ENCODE data around the gene FCN2.

FCN2 gene

GRCh38 chr9:134840511-134840910 is 40.1 kb upstream of the FCN2 start:
- no peak overlapping the region for H3K4me3 ChIP-seq (replicated peaks; ENCODE audit: low read depth, low read length)
- DNase-seq (ENCODE audit: low read depth) = no peak
- TF ChIP-seq CTCF (IDR thresholded peaks at IDR 0.05; ENCODE audit: low read length, missing control alignments) = no peak

GRCh38 chr9:134841180-134841904 is 39.3 kb upstream of the FCN2 start:
- no peak for TF ChIP-seq CTCF (IDR thresholded peaks at IDR 0.05; ENCODE audit: low read length, missing control alignments)
- H3K4me3 ChIP-seq (replicated peaks; ENCODE audit: low read depth, low read length) = no peak overlapping the region
- DNase-seq (ENCODE audit: low read depth) = no peak

- DNase-seq (ENCODE audit: low read depth) = no peak
- no peak overlapping the region for H3K4me3 ChIP-seq (replicated peaks; ENCODE audit: low read depth, low read length)
- TF ChIP-seq CTCF (IDR thresholded peaks at IDR 0.05; ENCODE audit: low read length, missing control alignments) = no peak
Measured at GRCh38 chr9:134842321-134842720, 38.3 kb upstream of the FCN2 start.

GRCh38 chr9:134843740-134844139 is 36.9 kb upstream of the FCN2 start:
- DNase-seq (ENCODE audit: low read depth) = no peak
- H3K4me3 ChIP-seq (replicated peaks; ENCODE audit: low read depth, low read length) = no peak overlapping the region
- TF ChIP-seq CTCF (IDR thresholded peaks at IDR 0.05; ENCODE audit: low read length, missing control alignments) = no peak

GRCh38 chr9:134844821-134845220 is 35.8 kb upstream of the FCN2 start:
- no peak overlapping the region for H3K4me3 ChIP-seq (replicated peaks; ENCODE audit: low read depth, low read length)
- no peak for TF ChIP-seq CTCF (IDR thresholded peaks at IDR 0.05; ENCODE audit: low read length, missing control alignments)
- DNase-seq (ENCODE audit: low read depth) = no peak

- H3K4me3 ChIP-seq (replicated peaks; ENCODE audit: low read depth, low read length) = no peak overlapping the region
- DNase-seq (ENCODE audit: low read depth) = no peak
- TF ChIP-seq CTCF (IDR thresholded peaks at IDR 0.05; ENCODE audit: low read length, missing control alignments) = no peak
Measured at GRCh38 chr9:134846187-134846586, 34.4 kb upstream of the FCN2 start.

GRCh38 chr9:134846699-134847098 is 33.9 kb upstream of the FCN2 start:
- DNase-seq (ENCODE audit: low read depth) = no peak
- H3K4me3 ChIP-seq (replicated peaks; ENCODE audit: low read depth, low read length) = no peak overlapping the region
- no peak for TF ChIP-seq CTCF (IDR thresholded peaks at IDR 0.05; ENCODE audit: low read length, missing control alignments)
